SKM-1 treated with dmso at 0.1 percent for 144 hours (cell line): ENCODE measurements around the gene UMODL1.

Experiments
- DNase-seq: peaks from one replicate; lab custom pipeline; 2025; ENCODE audit not compliant: unreplicated experiment; lab: John Stamatoyannopoulos, UW

The UMODL1 gene

GRCh38 chr21:42145569-42146272 lies 74.6 kb downstream of the UMODL1 start:
- peak; percentile 54 for DNase-seq

GRCh38 chr21:42146273-42146805 lies 75.2 kb downstream of the UMODL1 start:
- DNase-seq: no peak

- DNase-seq: no peak
Measured at GRCh38 chr21:42146821-42147220, 75.7 kb downstream of the UMODL1 start.

DNA sequence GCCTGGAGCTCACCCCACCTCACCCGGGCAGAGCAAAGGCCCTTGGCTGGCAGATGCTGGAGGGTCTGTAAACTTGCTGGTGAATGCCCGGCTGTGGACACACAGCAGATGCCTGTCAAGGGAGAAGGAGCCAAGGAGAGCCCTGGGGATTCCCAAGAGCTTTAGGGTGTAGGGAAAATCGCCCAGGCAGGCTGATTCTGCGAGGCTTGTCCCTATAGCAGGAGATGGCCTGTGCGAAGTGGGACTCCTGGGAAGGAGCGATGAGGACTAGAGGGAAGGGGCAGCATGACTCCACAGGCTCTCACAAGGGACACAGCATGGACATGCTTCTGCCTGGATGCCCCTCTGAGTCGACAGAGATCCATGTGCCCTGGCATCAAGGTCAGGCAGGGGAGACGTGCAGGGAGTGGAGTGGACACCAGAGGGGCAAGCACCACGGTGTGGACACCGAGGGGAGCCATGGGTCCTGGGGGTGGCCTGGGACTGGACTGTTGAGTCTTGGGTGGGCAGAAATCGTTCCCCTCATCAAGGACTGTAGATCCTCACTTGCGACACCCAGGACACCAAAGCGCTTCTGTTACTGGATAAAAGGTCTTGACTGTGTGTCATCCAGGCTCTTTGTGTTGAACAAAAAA lies 76.4 kb downstream of the UMODL1 start:
- no peak for DNase-seq

DNA sequence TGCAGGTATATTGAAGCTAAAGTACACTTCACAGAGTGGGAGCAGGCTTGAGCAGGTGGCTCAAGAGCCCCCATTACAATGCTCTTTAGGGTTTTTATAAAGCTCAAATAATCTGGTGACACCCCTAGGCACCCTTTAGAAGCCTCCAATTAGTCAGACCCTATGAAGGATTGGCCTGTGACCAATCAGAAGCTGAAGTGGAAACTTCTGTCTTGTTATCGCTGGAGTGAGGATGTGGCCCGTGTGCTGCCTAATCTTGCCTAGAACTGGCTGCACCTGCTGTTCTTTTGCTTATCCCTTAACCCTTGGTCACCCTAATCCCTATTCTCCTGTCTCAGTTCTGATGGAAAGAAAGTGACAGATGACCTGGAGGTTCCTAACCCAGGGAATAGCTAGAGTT lies 77.0 kb downstream of the UMODL1 start:
- no peak for DNase-seq

DNA sequence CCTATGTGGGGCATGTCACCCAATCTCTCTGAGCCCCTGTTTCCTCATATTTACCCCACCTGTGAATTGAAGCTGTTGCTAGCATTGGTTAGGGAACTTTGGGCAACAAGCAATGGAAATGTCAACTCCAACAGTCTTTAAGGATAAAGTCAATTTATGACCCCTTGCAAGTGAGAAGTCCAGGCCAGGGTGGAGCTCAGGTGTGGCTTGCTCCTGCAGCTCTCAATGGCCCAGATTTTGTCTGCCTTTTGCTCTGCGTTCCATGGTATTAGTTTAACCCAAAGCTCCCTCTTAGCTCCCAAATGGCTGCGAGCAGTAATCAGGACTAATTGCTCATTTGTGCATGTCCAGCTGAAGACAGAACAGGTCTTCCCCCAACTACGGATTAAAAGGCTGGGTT lies 77.5 kb downstream of the UMODL1 start:
- no peak for DNase-seq

DNA sequence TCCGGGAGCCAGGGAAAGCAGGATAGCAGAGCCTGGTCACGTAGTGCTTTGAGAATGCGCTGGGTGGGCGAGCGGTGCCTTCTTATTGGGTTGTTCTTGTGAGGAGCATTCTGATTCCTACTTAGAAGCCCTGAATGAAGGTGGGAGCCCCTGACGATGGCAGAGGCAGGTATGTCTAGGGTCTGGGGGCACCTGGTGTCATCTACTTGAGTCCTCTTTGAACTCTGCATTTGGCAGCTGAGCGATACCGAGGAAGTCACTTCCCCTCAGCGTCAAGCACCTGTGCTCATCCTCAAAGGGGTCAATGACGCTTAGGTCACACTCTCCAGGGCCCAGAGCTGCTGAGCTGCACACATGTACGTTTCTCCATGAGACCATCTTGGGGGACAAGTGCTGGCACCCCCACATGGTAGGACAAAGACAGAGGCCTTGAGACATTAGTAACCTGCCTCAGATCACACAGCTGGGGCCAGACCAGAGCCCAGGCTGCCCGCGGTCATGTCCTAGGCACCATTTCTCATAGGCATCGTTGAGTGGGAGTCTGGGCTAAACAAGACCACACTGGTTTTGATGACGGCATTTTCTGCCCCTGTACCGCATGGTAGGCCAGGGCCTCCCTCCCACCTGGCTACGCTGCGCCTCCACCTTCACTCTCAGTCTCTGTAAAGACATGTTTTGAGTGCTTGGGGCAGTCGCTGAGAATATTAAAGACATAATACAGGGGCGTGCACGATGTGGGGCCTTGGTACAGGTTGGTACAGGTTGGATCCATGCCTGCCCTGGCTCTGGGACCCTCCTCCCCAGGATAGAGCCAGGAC lies 78.7 kb downstream of the UMODL1 start:
- DNase-seq: no peak

DNA sequence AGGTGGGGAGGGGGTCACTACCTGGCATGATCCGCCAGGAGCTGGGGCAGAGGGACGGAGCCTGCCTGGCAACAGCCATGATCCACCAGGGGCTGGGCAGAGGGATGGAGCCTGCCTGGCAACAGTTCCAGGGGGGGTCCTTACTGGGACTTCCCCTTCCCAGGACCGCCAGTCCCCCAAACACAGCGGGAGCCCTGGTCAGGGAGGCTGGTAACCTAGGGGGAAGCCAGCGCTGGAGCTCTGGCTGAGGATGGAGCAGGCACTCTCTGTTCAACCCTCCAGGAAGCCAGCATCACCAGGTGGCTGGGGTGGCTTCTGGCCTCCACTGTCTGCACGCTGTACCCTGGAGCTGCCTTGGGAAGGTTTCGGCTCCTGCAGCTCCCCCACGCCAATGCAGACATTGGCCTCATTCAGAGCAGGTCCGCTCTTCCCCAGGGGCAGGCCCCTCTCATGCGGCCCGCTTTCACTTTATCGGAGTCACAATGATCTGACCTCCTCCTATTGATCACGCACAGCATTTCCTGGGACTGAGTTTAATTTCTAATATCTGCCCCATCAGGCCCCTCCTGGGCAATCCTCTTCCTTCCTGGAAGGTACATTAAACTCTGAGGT lies 79.5 kb downstream of the UMODL1 start:
- no peak for DNase-seq

DNA sequence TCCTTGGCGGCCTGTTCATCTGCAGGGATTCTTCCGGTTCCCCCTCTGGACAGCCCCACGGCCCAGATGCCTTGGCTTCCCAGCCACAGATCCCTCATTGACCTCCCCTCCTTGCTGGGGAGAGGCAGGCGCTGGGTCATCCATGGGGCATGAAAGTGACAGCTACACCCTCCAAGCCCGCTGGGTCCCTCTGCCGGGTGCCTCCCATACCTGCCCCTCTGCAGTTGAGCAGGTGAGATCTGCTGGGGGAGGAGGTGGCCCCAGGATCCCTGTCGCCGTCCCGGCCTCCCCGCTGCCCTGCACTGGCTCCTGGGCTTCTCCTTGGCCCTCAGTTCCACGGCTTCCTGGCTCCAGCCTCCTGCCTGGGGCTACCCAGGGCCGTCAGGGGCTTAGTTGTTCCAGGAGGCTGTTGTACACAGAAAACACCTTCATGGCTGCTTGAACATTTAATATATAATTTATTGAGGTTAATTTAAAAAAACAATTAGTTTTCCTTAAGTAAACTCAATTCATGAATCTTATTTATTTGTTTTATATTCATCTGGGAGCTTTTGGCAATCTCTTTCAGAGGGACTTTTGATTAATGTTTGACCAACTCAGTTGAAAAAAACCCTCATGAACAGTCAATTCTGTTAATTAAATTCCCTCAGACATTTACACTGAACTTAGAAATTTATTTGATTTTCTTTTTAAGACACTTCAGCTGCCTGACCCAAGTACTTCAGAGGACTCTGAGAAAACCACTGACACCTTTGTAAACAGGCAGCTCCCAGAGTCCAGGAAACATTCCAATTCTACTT lies 80.2 kb downstream of the UMODL1 start:
- no peak for DNase-seq

DNA sequence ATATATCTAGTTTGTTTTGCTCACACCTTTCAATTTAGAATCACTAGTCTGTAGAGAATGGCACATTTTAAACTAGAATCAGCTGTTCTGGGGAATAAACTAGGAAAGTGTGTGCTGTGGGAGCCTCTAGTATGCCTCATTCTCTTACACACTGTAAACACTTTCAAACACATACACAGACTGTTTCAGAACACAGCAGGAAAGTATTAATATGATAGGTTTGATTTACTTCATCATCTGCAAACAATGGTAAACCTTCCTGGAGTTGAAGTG lies 80.8 kb downstream of the UMODL1 start:
- no peak for DNase-seq

- no peak for DNase-seq
Measured at GRCh38 chr21:42153046-42153686, 82.0 kb downstream of the UMODL1 start.

GRCh38 chr21:42153746-42154145 lies 82.6 kb downstream of the UMODL1 start:
- DNase-seq: no peak

DNA sequence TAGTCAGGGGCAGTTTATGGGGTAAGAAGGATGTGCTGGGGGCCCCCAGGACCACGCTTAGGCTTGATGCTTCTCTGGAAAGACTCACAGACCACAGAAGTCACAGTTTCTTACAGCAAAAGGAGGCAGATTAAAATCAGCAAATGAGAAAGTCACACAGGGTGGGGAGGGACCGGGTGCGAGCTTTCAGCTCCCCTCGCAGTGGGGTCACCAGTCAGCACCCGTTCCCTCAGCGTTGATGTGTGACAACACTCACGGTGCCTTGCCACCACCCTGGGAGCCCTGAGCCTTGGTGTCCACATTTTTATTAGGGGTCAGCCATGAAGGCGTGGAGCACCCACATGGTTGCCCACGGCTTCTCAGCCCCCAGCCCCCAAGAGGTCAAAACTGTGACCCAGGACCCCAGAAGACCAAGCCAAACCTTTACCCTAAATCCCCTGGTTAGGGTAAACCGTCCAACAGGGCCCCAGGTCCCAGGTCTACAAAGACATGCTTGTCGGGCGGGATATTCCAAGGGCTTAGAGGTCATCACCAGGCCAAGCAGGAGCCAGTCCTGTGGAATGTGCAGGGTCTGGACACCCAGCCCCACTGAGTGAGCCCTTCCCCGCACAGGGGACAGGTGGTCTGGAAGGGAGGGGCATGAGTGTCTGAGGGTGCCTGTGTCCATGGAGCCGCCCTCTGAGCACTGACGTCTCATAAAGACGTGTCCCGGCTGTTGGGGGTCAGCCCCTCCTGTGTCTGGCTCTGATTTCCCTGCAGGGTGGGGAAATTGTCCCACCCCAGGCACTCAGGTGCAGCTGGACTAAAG lies 83.3 kb downstream of the UMODL1 start:
- DNase-seq: no peak

- DNase-seq: no peak
Measured at GRCh38 chr21:42155045-42155855, 84.1 kb downstream of the UMODL1 start.

DNA sequence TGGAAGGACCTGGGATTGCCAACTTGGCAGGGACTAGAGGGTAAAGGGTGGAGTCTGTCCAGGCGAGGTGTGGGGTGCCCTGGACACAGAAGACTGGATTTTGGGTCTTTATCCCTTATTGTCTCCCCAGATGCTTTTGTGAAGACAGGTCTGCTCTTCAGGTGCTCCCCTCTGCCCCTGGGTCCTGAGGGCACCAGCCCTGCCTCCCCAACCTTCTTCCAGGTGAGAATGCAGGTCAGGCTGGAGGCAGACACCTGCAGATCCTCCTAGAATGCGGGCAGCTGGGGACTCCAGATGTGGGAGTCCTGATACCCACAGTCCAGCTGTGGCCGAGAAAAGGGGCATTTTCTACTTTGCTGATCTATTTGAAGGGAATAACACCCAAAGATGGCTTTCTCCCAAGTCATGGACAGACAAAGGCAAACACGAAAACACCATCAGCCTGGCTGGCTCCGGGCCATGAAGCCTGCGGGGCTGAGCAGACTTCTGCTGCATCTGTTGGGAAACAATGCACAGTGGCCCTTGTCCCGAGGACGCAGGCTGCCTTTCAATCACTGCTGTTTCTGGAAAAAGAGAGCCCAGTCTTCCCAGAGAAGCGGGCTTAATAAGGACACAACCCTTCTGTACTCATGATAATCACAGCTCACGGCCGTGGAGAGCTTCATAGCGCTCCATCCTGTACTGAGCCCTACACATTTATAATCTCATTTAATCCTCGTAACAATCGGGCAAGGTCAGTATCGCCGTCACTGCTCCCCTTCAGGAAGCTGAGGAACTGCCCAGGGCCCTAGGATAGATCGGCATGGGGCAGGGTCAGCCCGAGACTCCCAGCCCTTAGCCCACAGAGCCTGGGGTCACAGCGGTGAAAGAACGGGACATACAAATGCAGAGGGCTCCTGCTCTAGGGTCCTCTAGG lies 85.8 kb downstream of the UMODL1 start:
- DNase-seq: no peak

- no peak for DNase-seq
Measured at GRCh38 chr21:42157606-42158310, 86.6 kb downstream of the UMODL1 start.

GRCh38 chr21:42158846-42159245 lies 87.7 kb downstream of the UMODL1 start:
- DNase-seq: no peak
